SU-DHL-6 (cell line): Measurements from ENCODE around the gene MTFR1L.

ENCODE experiments used
- EZH2phosphoT487 ChIP-seq: fragments of 200-600 bp; sonication (generic), shearing (Covaris generic); conservative IDR thresholded peaks from 2 replicates; pipeline ENCODE4 v1.6.1; 2018; ENCODE audit warnings: mild to moderate bottlenecking, antibody characterized with exemption, low read length, moderate library complexity, mixed read lengths
- TF ChIP-seq, protein P1 (sequence below): fragments of 200-600 bp; sonication (generic); IDR thresholded peaks from one replicate; pipeline ENCODE4 v1.5.1; 2017; ENCODE audit warnings: antibody characterized with exemption, mild to moderate bottlenecking, low read length, moderate library complexity; ENCODE audit not compliant: insufficient read depth, poor library complexity, severe bottlenecking

DNA sequence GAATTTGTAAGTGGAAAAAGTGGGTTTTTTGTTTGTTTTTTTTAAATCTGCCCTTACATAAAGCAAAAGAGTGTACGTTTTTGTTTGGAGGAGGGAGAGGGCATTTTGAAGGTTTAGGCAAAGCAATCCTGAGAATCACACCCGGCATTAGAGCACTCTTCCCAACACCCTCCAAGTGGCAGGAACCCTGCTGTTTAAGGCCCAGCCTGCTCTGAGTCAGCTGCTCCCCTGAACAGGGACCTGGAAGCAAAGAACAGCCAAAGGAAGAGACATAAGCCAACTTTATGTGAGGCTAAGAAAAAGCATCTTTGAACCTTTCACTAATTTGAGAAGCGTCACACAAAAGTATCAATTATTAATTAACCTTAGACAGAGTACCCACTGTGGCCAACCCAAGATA lies 16.9 kb downstream of the MTFR1L start:
- TF ChIP-seq, protein P1, sequence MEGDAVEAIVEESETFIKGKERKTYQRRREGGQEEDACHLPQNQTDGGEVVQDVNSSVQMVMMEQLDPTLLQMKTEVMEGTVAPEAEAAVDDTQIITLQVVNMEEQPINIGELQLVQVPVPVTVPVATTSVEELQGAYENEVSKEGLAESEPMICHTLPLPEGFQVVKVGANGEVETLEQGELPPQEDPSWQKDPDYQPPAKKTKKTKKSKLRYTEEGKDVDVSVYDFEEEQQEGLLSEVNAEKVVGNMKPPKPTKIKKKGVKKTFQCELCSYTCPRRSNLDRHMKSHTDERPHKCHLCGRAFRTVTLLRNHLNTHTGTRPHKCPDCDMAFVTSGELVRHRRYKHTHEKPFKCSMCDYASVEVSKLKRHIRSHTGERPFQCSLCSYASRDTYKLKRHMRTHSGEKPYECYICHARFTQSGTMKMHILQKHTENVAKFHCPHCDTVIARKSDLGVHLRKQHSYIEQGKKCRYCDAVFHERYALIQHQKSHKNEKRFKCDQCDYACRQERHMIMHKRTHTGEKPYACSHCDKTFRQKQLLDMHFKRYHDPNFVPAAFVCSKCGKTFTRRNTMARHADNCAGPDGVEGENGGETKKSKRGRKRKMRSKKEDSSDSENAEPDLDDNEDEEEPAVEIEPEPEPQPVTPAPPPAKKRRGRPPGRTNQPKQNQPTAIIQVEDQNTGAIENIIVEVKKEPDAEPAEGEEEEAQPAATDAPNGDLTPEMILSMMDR: no peak
- TF ChIP-seq EZH2phosphoT487: no peak
